ENCODE data around the gene ADAMTS12.

Gene ADAMTS12

GRCh38 chr5:33679791-33680190, 212.0 kb downstream of the ADAMTS12 start:
- Histone ChIP-seq H3K9me3 (ENCODE audit: severe bottlenecking) (no peaks in the 10 kb centered on the region), H3K27me3 (ENCODE audit: insufficient read depth, poor library complexity, severe bottlenecking) (no peaks in the 10 kb centered on the region), H3K4me1 (ENCODE audit: insufficient read depth, poor library complexity, severe bottlenecking) (no peaks in the 10 kb centered on the region), H3K4me3 (ENCODE audit: severe bottlenecking) (no peak overlapping the region), H3K27ac (ENCODE audit: poor library complexity, severe bottlenecking) (no peak overlapping the region), H3K36me3 (ENCODE audit: low read depth) (no peaks in the 10 kb centered on the region)
- no peak for TF ChIP-seq CTCF (IDR thresholded peaks at IDR 0.05; ENCODE audit: poor library complexity, severe bottlenecking)
- DNase-seq (ENCODE audit: low spot score) (no peak), ATAC-seq (ENCODE audit: low read depth) (no peak)

GRCh38 chr5:33675958-33676464, 215.8 kb downstream of the ADAMTS12 start:
- DNase-seq (ENCODE audit: low spot score) (no peak), ATAC-seq (ENCODE audit: low read depth) (no peak)
- no peaks in the 10 kb centered on the region for H3K4me1 ChIP-seq (ENCODE audit: insufficient read depth, poor library complexity, severe bottlenecking)
- no peaks in the 10 kb centered on the region for H3K36me3 ChIP-seq (ENCODE audit: low read depth)
- no peak overlapping the region for H3K27ac ChIP-seq (ENCODE audit: poor library complexity, severe bottlenecking)
- no peak for TF ChIP-seq CTCF (IDR thresholded peaks at IDR 0.05; ENCODE audit: poor library complexity, severe bottlenecking)
- H3K27me3 ChIP-seq (ENCODE audit: insufficient read depth, poor library complexity, severe bottlenecking) = no peaks in the 10 kb centered on the region
- no peak overlapping the region for H3K4me3 ChIP-seq (ENCODE audit: severe bottlenecking)
- no peaks in the 10 kb centered on the region for H3K9me3 ChIP-seq (ENCODE audit: severe bottlenecking)

GRCh38 chr5:33671700-33672291, 220.0 kb downstream of the ADAMTS12 start:
- H3K36me3 ChIP-seq (ENCODE audit: low read depth) = no peaks in the 10 kb centered on the region
- H3K27ac ChIP-seq (ENCODE audit: poor library complexity, severe bottlenecking) = no peak overlapping the region
- H3K4me3 ChIP-seq (ENCODE audit: severe bottlenecking) = no peak overlapping the region
- no peaks in the 10 kb centered on the region for H3K4me1 ChIP-seq (ENCODE audit: insufficient read depth, poor library complexity, severe bottlenecking)
- no peak for DNase-seq (ENCODE audit: low spot score)
- ATAC-seq (ENCODE audit: low read depth) = no peak
- peaks cover 4% of the 10 kb centered on the region for H3K27me3 ChIP-seq (ENCODE audit: insufficient read depth, poor library complexity, severe bottlenecking)
- no peaks in the 10 kb centered on the region for H3K9me3 ChIP-seq (ENCODE audit: severe bottlenecking)
- TF ChIP-seq CTCF (IDR thresholded peaks at IDR 0.05; ENCODE audit: poor library complexity, severe bottlenecking) = no peak

- no peaks in the 10 kb centered on the region for H3K36me3 ChIP-seq (ENCODE audit: low read depth)
- no peak for ATAC-seq (ENCODE audit: low read depth)
Measured at GRCh38 chr5:33662722-33663427, 228.9 kb downstream of the ADAMTS12 start.

More at GRCh38 chr5:33662722-33663427, 228.9 kb downstream of the ADAMTS12 start:
- peaks cover 4% of the 10 kb centered on the region for H3K4me1 ChIP-seq (ENCODE audit: insufficient read depth, poor library complexity, severe bottlenecking)
- H3K27ac ChIP-seq (ENCODE audit: poor library complexity, severe bottlenecking) = no peak overlapping the region
- no peaks in the 10 kb centered on the region for H3K9me3 ChIP-seq (ENCODE audit: severe bottlenecking)
- H3K27me3 ChIP-seq (ENCODE audit: insufficient read depth, poor library complexity, severe bottlenecking) = no peaks in the 10 kb centered on the region
- no peak for TF ChIP-seq CTCF (IDR thresholded peaks at IDR 0.05; ENCODE audit: poor library complexity, severe bottlenecking)
- no peak for DNase-seq (ENCODE audit: low spot score)
- no peak overlapping the region for H3K4me3 ChIP-seq (ENCODE audit: severe bottlenecking)

Data from RWPE2 (cell line).